ENCODE results near the gene FGD4.

FGD4 gene

GRCh38 chr12:32382226-32382625 lies 17.1 kb upstream of the FGD4 start:
- no peaks in the 10 kb centered on the region for H3K27me3 ChIP-seq (ENCODE audit: control insufficient read depth in 1 of 2, insufficient read depth in 1 of 2, low read length in 2 of 2)
- H2BK5ac ChIP-seq (ENCODE audit: low read depth, low read length, poor library complexity, severe bottlenecking): no peak overlapping the region
- H2BK15ac ChIP-seq (ENCODE audit: low read depth, poor library complexity, severe bottlenecking): no peak overlapping the region
- no peaks in the 10 kb centered on the region for H3K36me3 ChIP-seq (ENCODE audit: control insufficient read depth in 1 of 2, insufficient read depth in 2 of 2, low read depth in 1 of 2, low read length in 2 of 2)
- H2BK120ac ChIP-seq (ENCODE audit: low read depth, low read length): no peak overlapping the region
- H4K8ac ChIP-seq (ENCODE audit: low read length): no peak overlapping the region
- H3K4ac ChIP-seq (ENCODE audit: low read depth in 1 of 2, low read length in 2 of 2): no peak overlapping the region
- no peak overlapping the region for H3K23ac ChIP-seq (ENCODE audit: low read length in 2 of 2)
- no peak overlapping the region for H3K27ac ChIP-seq (ENCODE audit: low read length, poor library complexity, severe bottlenecking)
- no peaks in the 10 kb centered on the region for H3K9me3 ChIP-seq (ENCODE audit: control insufficient read depth, low read length)
- H3K14ac ChIP-seq (ENCODE audit: low read length in 2 of 2): no peak overlapping the region
- H3K4me2 ChIP-seq (ENCODE audit: low read length, poor library complexity, severe bottlenecking): no peak overlapping the region
- no peaks in the 10 kb centered on the region for H3K79me1 ChIP-seq (replicated peaks; ENCODE audit: low read length, poor library complexity, severe bottlenecking)
- H3K9ac ChIP-seq (ENCODE audit: low read length): no peak overlapping the region
- no peak for DNase-seq
- no peak overlapping the region for H3K4me3 ChIP-seq (ENCODE audit: insufficient read depth in 1 of 2, low read depth in 1 of 2, low read length in 2 of 2)
- H2AK5ac ChIP-seq (ENCODE audit: low read length, severe bottlenecking): no peak overlapping the region
- no peak overlapping the region for H2BK12ac ChIP-seq (ENCODE audit: low read length in 2 of 2)
- H4K91ac ChIP-seq (ENCODE audit: low read length): no peak overlapping the region
- no peak overlapping the region for H3K18ac ChIP-seq (ENCODE audit: low read depth in 1 of 2, low read length in 2 of 2)
- no CpG with 5 or more reads among the region's 2 CpGs for WGBS
- H3K4me1 ChIP-seq (ENCODE audit: control insufficient read depth, insufficient read depth, low read depth, low read length): no peaks in the 10 kb centered on the region
- no peak overlapping the region for H2AFZ ChIP-seq (ENCODE audit: low read depth, low read length)

GRCh38 chr12:32390572-32391219 lies 8.7 kb upstream of the FGD4 start:
- Histone ChIP-seq H3K4me2 (ENCODE audit: low read length, poor library complexity, severe bottlenecking) (no peak overlapping the region), H3K4ac (ENCODE audit: low read depth in 1 of 2, low read length in 2 of 2) (no peak overlapping the region), H2AFZ (ENCODE audit: low read depth, low read length) (no peak overlapping the region), H3K9me3 (ENCODE audit: control insufficient read depth, low read length) (peaks cover 5% of the 10 kb centered on the region), H3K4me1 (ENCODE audit: control insufficient read depth, insufficient read depth, low read depth, low read length) (no peaks in the 10 kb centered on the region), H3K36me3 (ENCODE audit: control insufficient read depth in 1 of 2, insufficient read depth in 2 of 2, low read depth in 1 of 2, low read length in 2 of 2) (no peaks in the 10 kb centered on the region), H3K4me3 (ENCODE audit: insufficient read depth in 1 of 2, low read depth in 1 of 2, low read length in 2 of 2) (peak overlapping the region in 1 of 2 experiments; percentile 72), H2BK12ac (ENCODE audit: low read length in 2 of 2) (no peak overlapping the region), H3K9ac (ENCODE audit: low read length) (peak overlapping the region; percentile 55), H2BK5ac (ENCODE audit: low read depth, low read length, poor library complexity, severe bottlenecking) (no peak overlapping the region), H3K18ac (ENCODE audit: low read depth in 1 of 2, low read length in 2 of 2) (no peak overlapping the region), H3K23ac (ENCODE audit: low read length in 2 of 2) (no peak overlapping the region), H2BK120ac (ENCODE audit: low read depth, low read length) (no peak overlapping the region), H2AK5ac (ENCODE audit: low read length, severe bottlenecking) (no peak overlapping the region), H4K91ac (ENCODE audit: low read length) (no peak overlapping the region), H2BK15ac (ENCODE audit: low read depth, poor library complexity, severe bottlenecking) (no peak overlapping the region), H3K27ac (ENCODE audit: low read length, poor library complexity, severe bottlenecking) (no peak overlapping the region), H3K79me1 (replicated peaks; ENCODE audit: low read length, poor library complexity, severe bottlenecking) (no peaks in the 10 kb centered on the region), H4K8ac (ENCODE audit: low read length) (no peak overlapping the region), H3K27me3 (ENCODE audit: control insufficient read depth in 1 of 2, insufficient read depth in 1 of 2, low read length in 2 of 2) (no peaks in the 10 kb centered on the region), H3K14ac (ENCODE audit: low read length in 2 of 2) (no peak overlapping the region)
- WGBS: 95% methylated on average over 42 of the region's 47 CpGs
- no peak for DNase-seq

GRCh38 chr12:32395026-32395425 lies 4.3 kb upstream of the FGD4 start:
- Histone ChIP-seq H2BK5ac (ENCODE audit: low read depth, low read length, poor library complexity, severe bottlenecking) (no peak overlapping the region), H2BK12ac (ENCODE audit: low read length in 2 of 2) (no peak overlapping the region), H2BK15ac (ENCODE audit: low read depth, poor library complexity, severe bottlenecking) (no peak overlapping the region), H3K14ac (ENCODE audit: low read length in 2 of 2) (no peak overlapping the region), H3K4me1 (ENCODE audit: control insufficient read depth, insufficient read depth, low read depth, low read length) (peaks cover 4% of the 10 kb centered on the region), H3K36me3 (ENCODE audit: control insufficient read depth in 1 of 2, insufficient read depth in 2 of 2, low read depth in 1 of 2, low read length in 2 of 2) (peaks cover 0 to 3% of the 10 kb centered on the region in 2 experiments), H2AK5ac (ENCODE audit: low read length, severe bottlenecking) (no peak overlapping the region), H3K79me1 (replicated peaks; ENCODE audit: low read length, poor library complexity, severe bottlenecking) (no peaks in the 10 kb centered on the region), H3K18ac (ENCODE audit: low read depth in 1 of 2, low read length in 2 of 2) (no peak overlapping the region), H3K4me2 (ENCODE audit: low read length, poor library complexity, severe bottlenecking) (no peak overlapping the region), H3K9ac (ENCODE audit: low read length) (no peak overlapping the region), H4K91ac (ENCODE audit: low read length) (no peak overlapping the region), H3K27me3 (ENCODE audit: control insufficient read depth in 1 of 2, insufficient read depth in 1 of 2, low read length in 2 of 2) (peaks cover 0 to 23% of the 10 kb centered on the region in 2 experiments), H3K9me3 (ENCODE audit: control insufficient read depth, low read length) (peaks cover 5% of the 10 kb centered on the region), H3K4ac (ENCODE audit: low read depth in 1 of 2, low read length in 2 of 2) (no peak overlapping the region), H3K23ac (ENCODE audit: low read length in 2 of 2) (no peak overlapping the region), H3K27ac (ENCODE audit: low read length, poor library complexity, severe bottlenecking) (no peak overlapping the region), H2AFZ (ENCODE audit: low read depth, low read length) (no peak overlapping the region), H3K4me3 (ENCODE audit: insufficient read depth in 1 of 2, low read depth in 1 of 2, low read length in 2 of 2) (no peak overlapping the region), H2BK120ac (ENCODE audit: low read depth, low read length) (no peak overlapping the region), H4K8ac (ENCODE audit: low read length) (no peak overlapping the region)
- no peak for DNase-seq

- no peak overlapping the region for H2BK120ac ChIP-seq (ENCODE audit: low read depth, low read length)
- H3K27me3 ChIP-seq (ENCODE audit: control insufficient read depth in 1 of 2, insufficient read depth in 1 of 2, low read length in 2 of 2): peaks cover 0 to 37% of the 10 kb centered on the region in 2 experiments
- no peak overlapping the region for H2BK15ac ChIP-seq (ENCODE audit: low read depth, poor library complexity, severe bottlenecking)
- H3K9ac ChIP-seq (ENCODE audit: low read length): no peak overlapping the region
- no peak overlapping the region for H4K91ac ChIP-seq (ENCODE audit: low read length)
- H4K8ac ChIP-seq (ENCODE audit: low read length): no peak overlapping the region
- no peak overlapping the region for H2AFZ ChIP-seq (ENCODE audit: low read depth, low read length)
- H3K18ac ChIP-seq (ENCODE audit: low read depth in 1 of 2, low read length in 2 of 2): no peak overlapping the region
- H3K4ac ChIP-seq (ENCODE audit: low read depth in 1 of 2, low read length in 2 of 2): no peak overlapping the region
- H2AK5ac ChIP-seq (ENCODE audit: low read length, severe bottlenecking): no peak overlapping the region
- no peak for DNase-seq
- no peak overlapping the region for H3K27ac ChIP-seq (ENCODE audit: low read length, poor library complexity, severe bottlenecking)
- H3K79me1 ChIP-seq (replicated peaks; ENCODE audit: low read length, poor library complexity, severe bottlenecking): peaks cover 7% of the 10 kb centered on the region
- peaks cover 0 to 3% of the 10 kb centered on the region in 2 experiments for H3K36me3 ChIP-seq (ENCODE audit: control insufficient read depth in 1 of 2, insufficient read depth in 2 of 2, low read depth in 1 of 2, low read length in 2 of 2)
- H2BK5ac ChIP-seq (ENCODE audit: low read depth, low read length, poor library complexity, severe bottlenecking): no peak overlapping the region
- no peak overlapping the region for H3K4me2 ChIP-seq (ENCODE audit: low read length, poor library complexity, severe bottlenecking)
- WGBS: 89% methylated on average over 4 of the region's 4 CpGs
- peaks cover 4% of the 10 kb centered on the region for H3K4me1 ChIP-seq (ENCODE audit: control insufficient read depth, insufficient read depth, low read depth, low read length)
- H3K14ac ChIP-seq (ENCODE audit: low read length in 2 of 2): no peak overlapping the region
- H3K4me3 ChIP-seq (ENCODE audit: insufficient read depth in 1 of 2, low read depth in 1 of 2, low read length in 2 of 2): no peak overlapping the region
- no peaks in the 10 kb centered on the region for H3K9me3 ChIP-seq (ENCODE audit: control insufficient read depth, low read length)
- H2BK12ac ChIP-seq (ENCODE audit: low read length in 2 of 2): no peak overlapping the region
- H3K23ac ChIP-seq (ENCODE audit: low read length in 2 of 2): no peak overlapping the region
Observed at GRCh38 chr12:32397696-32398095, 1.7 kb upstream of the FGD4 start.
